GM13977 (cell line): ENCODE measurements around the gene ABHD8.

Experiments
- DNase-seq: peaks from one replicate; pipeline ENCODE4 v3.0.0; 2012; ENCODE audit warnings: low spot score
- in situ Hi-C: fragments of 300-500 bp; cut with MboI; formaldehyde crosslinking; loops from one replicate; pipeline ENCODE4 v1.12.0; 2022; ENCODE audit warnings: low sequenced_read_pairs, low pct_unique_long_range_greater_than_20kb, mixed read lengths, inconsistent platforms; ENCODE audit not compliant: unreplicated experiment
- TF ChIP-seq, protein P1 (sequence below): IDR thresholded peaks from 2 replicates; pipeline ENCODE4 v1.5.1; 2012; ENCODE audit warnings: mild to moderate bottlenecking, control low read depth; ENCODE audit not compliant: insufficient read depth; ENCODE audit errors: extremely low read depth, missing control alignments

Gene ABHD8

DNA sequence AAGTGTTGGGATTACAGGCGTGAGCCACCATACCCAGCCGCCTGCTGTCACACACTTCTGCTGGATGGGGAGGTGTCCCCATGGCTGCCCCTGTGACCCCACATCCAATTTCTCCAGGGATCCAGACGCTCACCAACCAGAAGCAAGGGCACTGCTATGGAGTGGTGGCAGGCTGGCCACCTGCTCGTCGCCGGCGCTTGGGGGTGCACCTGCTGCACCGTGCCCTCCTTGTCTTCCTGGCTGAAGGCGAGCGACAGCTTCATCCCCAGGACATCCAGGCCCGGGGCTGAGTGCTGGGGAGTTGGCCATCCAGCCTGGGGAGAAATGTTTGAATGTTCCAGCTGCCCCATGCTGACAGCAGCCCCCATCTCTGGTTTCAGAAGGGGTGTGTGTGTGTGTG is 17.0 kb downstream of the ABHD8 start:
- no peak for DNase-seq
- in situ Hi-C loops, result no loop called here
- TF ChIP-seq, protein P1, sequence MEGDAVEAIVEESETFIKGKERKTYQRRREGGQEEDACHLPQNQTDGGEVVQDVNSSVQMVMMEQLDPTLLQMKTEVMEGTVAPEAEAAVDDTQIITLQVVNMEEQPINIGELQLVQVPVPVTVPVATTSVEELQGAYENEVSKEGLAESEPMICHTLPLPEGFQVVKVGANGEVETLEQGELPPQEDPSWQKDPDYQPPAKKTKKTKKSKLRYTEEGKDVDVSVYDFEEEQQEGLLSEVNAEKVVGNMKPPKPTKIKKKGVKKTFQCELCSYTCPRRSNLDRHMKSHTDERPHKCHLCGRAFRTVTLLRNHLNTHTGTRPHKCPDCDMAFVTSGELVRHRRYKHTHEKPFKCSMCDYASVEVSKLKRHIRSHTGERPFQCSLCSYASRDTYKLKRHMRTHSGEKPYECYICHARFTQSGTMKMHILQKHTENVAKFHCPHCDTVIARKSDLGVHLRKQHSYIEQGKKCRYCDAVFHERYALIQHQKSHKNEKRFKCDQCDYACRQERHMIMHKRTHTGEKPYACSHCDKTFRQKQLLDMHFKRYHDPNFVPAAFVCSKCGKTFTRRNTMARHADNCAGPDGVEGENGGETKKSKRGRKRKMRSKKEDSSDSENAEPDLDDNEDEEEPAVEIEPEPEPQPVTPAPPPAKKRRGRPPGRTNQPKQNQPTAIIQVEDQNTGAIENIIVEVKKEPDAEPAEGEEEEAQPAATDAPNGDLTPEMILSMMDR, result no peak

DNA sequence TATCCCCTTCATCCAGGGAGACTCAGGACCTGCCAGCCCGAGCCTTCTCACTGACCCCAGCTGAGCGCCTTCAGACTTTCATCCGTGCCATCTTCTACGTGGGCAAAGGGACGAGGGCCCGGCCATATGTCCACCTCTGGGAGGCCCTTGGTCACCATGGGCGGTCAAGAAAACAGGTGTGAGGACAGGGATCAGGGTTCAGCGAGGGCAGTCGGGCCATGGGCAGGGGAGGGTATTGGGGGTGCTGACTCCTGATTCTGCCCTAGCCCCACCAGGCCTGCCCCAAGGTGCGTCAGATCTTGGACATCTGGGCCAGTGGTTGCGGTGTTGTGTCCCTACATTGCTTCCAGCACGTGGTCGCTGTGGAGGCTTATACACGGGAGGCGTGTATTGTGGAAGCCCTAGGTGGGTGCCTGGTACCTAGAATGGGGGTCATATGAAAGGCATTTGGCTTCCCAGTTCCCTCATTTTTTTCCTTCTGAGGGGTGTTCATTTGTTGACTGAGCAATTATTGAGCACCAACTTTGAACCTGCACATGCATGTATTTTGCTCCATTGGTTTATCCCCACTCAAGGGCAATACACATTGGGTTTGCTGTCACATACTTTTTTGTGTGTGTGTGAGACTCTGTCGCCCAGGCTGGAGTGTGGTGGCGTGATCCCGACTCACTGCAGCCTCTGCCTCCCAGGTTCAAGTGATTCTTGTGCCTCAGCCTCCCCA is 17.6 kb downstream of the ABHD8 start:
- in situ Hi-C loops, result no loop called here
- TF ChIP-seq, protein P1, result no peak

DNA sequence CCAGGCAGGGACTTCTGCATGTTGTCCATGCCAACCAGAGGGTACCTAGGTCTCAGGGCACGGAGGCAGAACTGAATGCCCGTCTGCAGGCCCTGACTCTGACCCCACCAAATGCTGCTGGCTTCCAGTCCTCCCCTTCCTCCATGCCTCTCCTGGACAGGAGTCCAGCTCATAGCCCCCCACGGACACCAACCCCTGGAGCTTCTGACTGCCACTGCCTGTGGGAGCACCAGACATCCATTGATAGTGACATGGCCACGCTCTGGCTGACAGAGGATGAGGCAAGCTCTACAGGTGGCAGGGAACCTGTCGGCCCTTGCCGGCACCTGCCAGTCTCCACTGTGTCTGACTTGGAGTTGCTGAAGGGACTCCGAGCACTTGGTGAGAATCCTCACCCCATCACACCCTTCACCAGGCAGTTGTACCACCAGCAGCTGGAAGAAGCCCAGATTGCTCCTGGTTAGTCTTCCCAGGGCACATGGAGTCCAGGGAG is 19.7 kb downstream of the ABHD8 start:
- no peak for DNase-seq
- in situ Hi-C loops, result no loop called here
- TF ChIP-seq, protein P1, result no peak

More for the DNA sequence above, 17.6 kb downstream of the ABHD8 start:
- no peak for DNase-seq

DNA sequence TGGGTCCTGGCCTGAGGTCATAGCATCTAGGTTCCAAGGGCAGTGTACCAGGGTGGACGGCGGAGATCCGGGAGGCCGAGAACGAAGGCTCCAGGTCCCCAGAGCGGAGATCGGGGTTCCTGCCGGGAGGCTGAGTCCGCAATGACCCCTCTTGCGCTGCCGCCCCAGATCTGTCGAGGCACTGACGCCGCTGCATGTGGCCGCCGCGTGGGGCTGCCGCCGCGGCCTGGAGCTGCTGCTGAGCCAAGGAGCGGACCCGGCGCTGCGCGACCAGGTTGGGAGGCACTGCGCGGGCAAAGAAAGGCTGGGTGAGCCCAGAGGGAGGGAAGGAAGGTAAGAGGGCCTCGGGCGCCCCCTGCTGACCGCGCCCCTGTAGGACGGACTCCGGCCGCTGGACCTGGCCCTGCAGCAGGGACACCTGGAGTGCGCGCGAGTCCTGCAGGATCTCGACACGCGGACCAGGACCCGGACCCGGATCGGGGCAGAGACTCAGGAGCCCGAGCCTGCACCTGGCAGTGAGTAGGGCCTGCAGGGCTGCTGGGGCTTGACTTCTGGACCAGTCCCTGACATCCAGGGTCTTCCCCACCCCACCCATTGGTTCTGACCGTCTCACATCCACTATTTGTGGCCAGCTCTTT is 20.6 kb downstream of the ABHD8 start:
- TF ChIP-seq, protein P1, result peak; percentile 96
- peak; percentile 91 for DNase-seq
- in situ Hi-C loops, result no loop called here

DNA sequence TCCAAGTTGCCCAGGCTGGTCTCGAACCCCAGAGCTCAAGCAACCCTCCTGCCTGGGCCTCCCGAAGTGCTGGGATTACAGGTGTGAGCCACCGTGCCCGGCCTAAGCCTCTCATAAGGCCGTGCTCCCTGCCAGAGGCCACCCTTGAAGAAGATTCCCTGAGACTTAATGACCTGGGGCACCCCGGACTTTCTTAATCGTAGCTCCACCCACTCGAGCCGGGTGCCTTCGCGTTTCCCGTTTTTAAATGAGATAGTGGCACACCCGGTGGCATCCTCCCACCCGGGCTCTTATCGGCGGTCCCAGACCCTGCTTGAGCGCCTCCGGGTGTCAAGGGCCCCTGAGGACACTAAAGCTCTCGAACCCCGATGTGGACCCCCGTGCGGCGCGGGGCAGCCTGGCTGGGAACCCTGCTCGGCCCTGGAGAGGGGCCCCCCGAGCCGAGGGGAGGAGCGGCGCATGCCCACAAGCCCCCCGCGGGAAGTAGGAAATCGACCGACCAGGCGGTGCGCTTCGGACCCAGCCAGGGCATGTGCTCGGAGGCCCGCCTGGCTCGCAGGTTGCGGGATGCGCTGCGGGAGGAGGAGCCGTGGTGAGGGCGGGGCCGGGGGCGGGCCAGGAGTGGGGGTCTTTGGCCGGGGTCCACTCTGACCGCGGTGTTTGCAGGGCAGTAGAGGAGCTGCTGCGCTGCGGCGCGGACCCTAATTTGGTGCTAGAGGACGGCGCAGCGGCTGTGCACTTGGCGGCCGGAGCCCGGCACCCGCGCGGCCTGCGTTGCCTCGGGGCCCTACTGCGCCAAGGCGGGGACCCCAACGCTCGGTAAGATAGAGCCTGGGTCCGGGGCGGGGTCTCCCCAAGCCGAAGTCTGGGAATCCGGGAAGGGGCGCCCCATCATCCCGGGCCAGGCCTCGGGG is 21.6 kb downstream of the ABHD8 start, which contains the start of gene ANKLE1:
TSS of gene ANKLE1 (plus strand) at position 511 of the 914 bp plus-strand sequence. CDS start at position 531, 20 bp downstream.
- TF ChIP-seq, protein P1, result no peak
- in situ Hi-C loops, result no loop called here
- DNase-seq, result peak; percentile 84

DNA sequence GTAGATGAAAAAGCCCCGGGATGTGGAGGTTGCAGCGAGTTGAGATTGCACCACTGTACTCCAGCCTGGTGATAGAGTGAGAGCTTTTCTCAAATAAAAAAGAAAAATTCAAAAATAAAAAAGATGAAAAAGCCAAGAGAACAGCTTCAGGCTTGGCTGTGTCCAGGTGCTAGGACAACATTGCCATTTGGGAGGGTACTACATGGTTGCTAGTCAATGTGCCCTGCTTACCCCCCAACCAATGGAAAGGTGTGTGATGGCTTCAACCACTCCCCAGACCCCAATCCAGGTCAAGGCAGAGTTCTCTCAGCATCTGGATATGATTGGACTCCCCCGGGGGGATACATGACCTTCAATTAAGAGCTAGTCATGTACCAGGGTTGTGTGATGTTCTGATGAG is 23.8 kb downstream of the ABHD8 start:
- no peak for DNase-seq
- in situ Hi-C loops, result no loop called here
- TF ChIP-seq, protein P1, result no peak
